SK-N-SH (cell line): ENCODE data around the gene TMEM164. TPM values are rescaled to one million over a fixed set of nuclear protein-coding genes. Genes with fewer than 3 reads are reported as not detected.
A peak's percentile ranks its signal among the peaks of the same experiment; 100 is the strongest.

Experiments
- CTCF ChIA-PET: fragments of 300-600, 350-600 bp; formaldehyde crosslinking; extraction: SDS; loops from one replicate; lab custom pipeline; 2021; lab: Yijun Ruan, JAX
- POLR2A ChIA-PET: fragments of 350-600 bp; sonication (Branson Sonifier 250); formaldehyde crosslinking; extraction: SDS; loops from one replicate; lab custom pipeline; 2020; ENCODE audit warnings: antibody characterized with exemption, inconsistent platforms; lab: Yijun Ruan, JAX
- DNase-seq: peaks from one replicate; pipeline ENCODE4 v3.0.0; 2012
- H2AFZ ChIP-seq: fragments of 200-600 bp; sonication (generic); 2 replicates; pipeline ENCODE4 v1.8.1; 2016; ENCODE audit warnings: antibody characterized with exemption, mild to moderate bottlenecking, low read depth
- H3F3A ChIP-seq: fragments of 200-600 bp; sonication (generic); replicated peaks from 2 replicates; pipeline ENCODE3; 2016; ENCODE audit warnings: antibody characterized with exemption, mild to moderate bottlenecking; ENCODE audit not compliant: insufficient read depth
- H3K27ac ChIP-seq, 2 experiments: fragments of 200-500 bp in 1 of 2; fragments of 200-600 bp in 1 of 2; sonication (Bioruptor generic) in 1 of 2; sonication (generic), shearing (Covaris generic) in 1 of 2; 2 replicates each; pipeline versions ENCODE4 v1.5.1 to v1.6.1; 2014 to 2016; ENCODE audit warnings: low read depth in 2 of 2, inconsistent platforms in 1 of 2, low read length in 1 of 2, mild to moderate bottlenecking in 1 of 2, mixed read lengths in 1 of 2
- H3K27me3 ChIP-seq: fragments of 200-600 bp; sonication (generic), shearing (Covaris generic); 2 replicates; pipeline ENCODE4 v1.6.1; 2016; ENCODE audit warnings: mixed run types; ENCODE audit not compliant: insufficient read depth
- H3K36me3 ChIP-seq, 2 experiments: fragments of 200-500 bp in 1 of 2; fragments of 200-600 bp in 1 of 2; sonication (Bioruptor generic) in 1 of 2; sonication (generic) in 1 of 2; replicated peaks in 1 of 2; 2 replicates each; pipeline versions ENCODE3 to v1.5.1; 2014 to 2016; ENCODE audit warnings: low read length in 1 of 2, mild to moderate bottlenecking in 1 of 2; ENCODE audit not compliant: insufficient read depth in 2 of 2, control insufficient read depth in 1 of 2
- H3K4me1 ChIP-seq, 2 experiments: fragments of 200-500 bp in 1 of 2; fragments of 200-600 bp in 1 of 2; sonication (Bioruptor generic) in 1 of 2; sonication (generic), shearing (Covaris generic) in 1 of 2; 2 replicates each; pipeline versions ENCODE4 v1.5.1 to v1.6.1; 2014 to 2016; ENCODE audit warnings: low read depth in 1 of 2, low read length in 1 of 2, mixed run types in 1 of 2; ENCODE audit not compliant: insufficient read depth in 2 of 2, control insufficient read depth in 1 of 2
- H3K4me2 ChIP-seq: fragments of 200-600 bp; sonication (generic), shearing (Covaris generic); 2 replicates; pipeline ENCODE4 v1.6.1; 2017; ENCODE audit warnings: mixed run types
- H3K4me3 ChIP-seq, 2 experiments: fragments of 200-500 bp in 1 of 2; fragments of 200-600 bp in 1 of 2; sonication (Bioruptor generic) in 1 of 2; sonication (generic), shearing (Covaris generic) in 1 of 2; 2 replicates each; pipeline versions ENCODE4 v1.5.1 to v1.8.1; 2014 to 2016; ENCODE audit warnings: low read depth in 2 of 2, inconsistent platforms in 1 of 2, low read length in 1 of 2, mild to moderate bottlenecking in 1 of 2, mixed read lengths in 1 of 2, moderate library complexity in 1 of 2
- H3K79me2 ChIP-seq: fragments of 200-600 bp; sonication (generic); 2 replicates; pipeline ENCODE4 v1.8.1; 2017; ENCODE audit warnings: mild to moderate bottlenecking; ENCODE audit not compliant: insufficient read depth
- H3K9ac ChIP-seq: fragments of 200-600 bp; sonication (generic); 2 replicates; pipeline ENCODE4 v1.6.1; 2017; ENCODE audit warnings: mixed run types
- H3K9me2 ChIP-seq: fragments of 200-600 bp; sonication (generic); 2 replicates; pipeline ENCODE4 v1.6.1; 2017; ENCODE audit warnings: mixed run types
- H3K9me3 ChIP-seq: fragments of 200-600 bp; sonication (generic); 2 replicates; pipeline ENCODE4 v1.6.1; 2017; ENCODE audit warnings: mixed run types, mild to moderate bottlenecking, moderate library complexity
- H4K20me1 ChIP-seq: fragments of 200-600 bp; sonication (generic); 2 replicates; pipeline ENCODE4 v1.6.1; 2017; ENCODE audit warnings: mild to moderate bottlenecking, mixed run types; ENCODE audit not compliant: insufficient read depth
- CTCF ChIP-seq: fragments of 200-600 bp; sonication (generic); IDR thresholded peaks from 2 replicates; pipeline ENCODE4 v1.6.1; 2017; ENCODE audit warnings: antibody characterized with exemption, mild to moderate bottlenecking, moderate library complexity
- ELF1 ChIP-seq: IDR thresholded peaks from 2 replicates; pipeline ENCODE4 v1.4.0; 2012
- EP300 ChIP-seq, 2 experiments: IDR thresholded peaks; 2 replicates each; pipeline versions ENCODE4 v1.4.0 to v1.6.1; 2012; ENCODE audit warnings: borderline replicate concordance in 1 of 2, low read depth in 1 of 2, low read length in 1 of 2
- FOXJ3 ChIP-seq: sonication (generic); formaldehyde crosslinking; IDR thresholded peaks from 2 replicates; pipeline ENCODE4 v1.5.1; 2020; ENCODE audit warnings: mild to moderate bottlenecking, missing genetic modification reagents
- FOXM1 ChIP-seq: IDR thresholded peaks from 2 replicates; pipeline ENCODE4 v1.4.0; 2012; ENCODE audit warnings: low read depth, mild to moderate bottlenecking
- GATA2 ChIP-seq: sonication (generic); formaldehyde crosslinking; IDR thresholded peaks from 2 replicates; pipeline ENCODE4 v1.5.0; 2020; ENCODE audit warnings: mild to moderate bottlenecking, missing genetic modification reagents
- IRF3 ChIP-seq: fragments of 150-350 bp; IDR thresholded peaks from 2 replicates; pipeline ENCODE4 v1.6.1; 2016; ENCODE audit warnings: mild to moderate bottlenecking, low read depth, low read length
- MAX ChIP-seq: IDR thresholded peaks from 2 replicates; pipeline ENCODE4 v1.4.0; 2012; ENCODE audit warnings: low read depth
- MEF2A ChIP-seq: IDR thresholded peaks from 2 replicates; pipeline ENCODE4 v1.4.0; 2012; ENCODE audit warnings: low read depth, borderline replicate concordance
- PBX3 ChIP-seq: IDR thresholded peaks from 2 replicates; pipeline ENCODE4; 2012
- POLR2AphosphoS5 ChIP-seq: IDR thresholded peaks from 2 replicates; pipeline ENCODE4 v1.6.1; 2012; ENCODE audit warnings: low read depth, low read length
- RAD21 ChIP-seq: IDR thresholded peaks from 2 replicates; pipeline ENCODE4 v1.6.1; 2012; ENCODE audit warnings: mild to moderate bottlenecking, low read length
- RFX5 ChIP-seq: IDR thresholded peaks from 2 replicates; pipeline ENCODE4 v1.6.1; 2012; ENCODE audit warnings: mild to moderate bottlenecking, improper control_type of control experiment, low read length
- RXRA ChIP-seq: IDR thresholded peaks from 2 replicates; pipeline ENCODE4 v1.4.0; 2012; ENCODE audit warnings: low read depth, mild to moderate bottlenecking, borderline replicate concordance
- SMC3 ChIP-seq: IDR thresholded peaks from 2 replicates; pipeline ENCODE4 v1.6.1; 2012; ENCODE audit warnings: low read depth, low read length, improper control_type of control experiment
- TEAD4 ChIP-seq: IDR thresholded peaks from 2 replicates; pipeline ENCODE4 v1.4.0; 2012; ENCODE audit warnings: mild to moderate bottlenecking, borderline replicate concordance; ENCODE audit not compliant: insufficient read depth
- USF1 ChIP-seq: IDR thresholded peaks from 2 replicates; pipeline ENCODE4 v1.4.0; 2012; ENCODE audit warnings: low read depth, borderline replicate concordance
- USF2 ChIP-seq: fragments of 150-350 bp; IDR thresholded peaks from 2 replicates; pipeline ENCODE4 v1.6.1; 2017; ENCODE audit warnings: antibody characterized with exemption, low read length, low read depth, borderline replicate concordance
- WGBS: methylation state at CpG from one replicate; pipeline ENCODE4 v1.1.6; 2017; ENCODE audit warnings: low lambda C conversion rate; 5-methylcytosine and 5-hydroxymethylcytosine counted together
- polyA plus RNA-seq, 3 experiments: library from polyadenylated mRNA; depleted of rRNA; stranded (reverse); fragments of >200 nt; gene quantifications; 2 replicates each; pipeline ENCODE4 v1.2.3, GENCODE V29; 2012

The TMEM164 gene
- polyA plus RNA-seq, 1 of the 3 experiments (the other 2 are of a cell fraction): 11.9 TPM

GRCh38 chrX:110089656-110090403 is 86.9 kb downstream of the TMEM164 start:
- POLR2A ChIA-PET: no interaction called here
- Histone ChIP-seq H3K4me3 (no peak overlapping the region), H3K27me3 (no peaks in the 10 kb centered on the region), H4K20me1 (no peaks in the 10 kb centered on the region), H3K4me1 (peaks cover 0 to 5% of the 10 kb centered on the region in 2 experiments; a peak in 2 of 4 replicates), H3K36me3 (no peaks in the 10 kb centered on the region), H3K79me2 (peaks cover 28% of the 10 kb centered on the region; the same call in 1 of the 2 replicates), H2AFZ (no peak overlapping the region), H3K9me2 (no peaks in the 10 kb centered on the region), H3K9ac (no peak overlapping the region), H3K27ac (peak overlapping the region in 1 of 2 experiments; percentile 99; a peak in 1 of 4 replicates), H3K4me2 (no peak overlapping the region), H3K9me3 (no peaks in the 10 kb centered on the region), H3F3A (peaks cover 36% of the 10 kb centered on the region)
- TF ChIP-seq TEAD4 (no peak), POLR2AphosphoS5 (no peak), EP300 (IDR thresholded peaks at IDR 0.05; ENCODE audit: borderline replicate concordance in 1 of 2, low read depth in 1 of 2, low read length in 1 of 2) (no peak), IRF3 (no peak), USF2 (no peak), FOXM1 (no peak), PBX3 (no peak), MAX (no peak), FOXJ3 (no peak), GATA2 (CRISPR knock-in tag) (no peak), SMC3 (no peak), CTCF (no peak), RAD21 (no peak), USF1 (no peak), RXRA (no peak), ELF1 (no peak), RFX5 (no peak), MEF2A (no peak)
- CTCF ChIA-PET: interaction anchor here (0.6 kb wide), 1 partner anchor 14 kb away, joined by 3 read pairs; no protein-coding TSS in a partner anchor
- 58% methylated on average over 6 of the region's 6 CpGs for WGBS
- no peak for DNase-seq
